Tibial artery (tissue), 4 donors: Measurements from ENCODE around the gene CEP68.

ENCODE experiments used
- DNase-seq, 2 donors: peaks; one replicate each; pipeline ENCODE4 v3.0.0-alpha.2; 2019
- H3K27ac ChIP-seq, 2 donors: fragments of 200-600 bp; sonication (generic) in 1 of 2; 1 replicate in 1 of 2; 2 replicates in 1 of 2; pipeline ENCODE4 v1.5.1; 2018 to 2019; ENCODE audit warnings: mild to moderate bottlenecking in 1 of 2
- H3K27me3 ChIP-seq, 2 donors: fragments of 200-600 bp; sonication (generic) in 1 of 2; one replicate each; pipeline versions ENCODE4 v1.5.1 to v1.6.0; 2016 to 2019
- H3K36me3 ChIP-seq, 3 donors: fragments of 200-600 bp; sonication (generic) in 2 of 3; one replicate each; pipeline ENCODE4 v1.5.1; 2016 to 2019; ENCODE audit warnings: mild to moderate bottlenecking in 2 of 3
- H3K4me1 ChIP-seq, 4 donors: fragments of 200-600 bp; sonication (generic) in 2 of 4; 1 replicate in 3 of 4; 2 replicates in 1 of 4; pipeline ENCODE4 v1.5.1; 2016 to 2019
- H3K4me3 ChIP-seq, 2 donors: fragments of 200-600 bp; sonication (generic) in 1 of 2; 1 replicate in 1 of 2; 2 replicates in 1 of 2; pipeline ENCODE4 v1.5.1; 2018 to 2019; ENCODE audit warnings: mild to moderate bottlenecking in 2 of 2
- H3K9me3 ChIP-seq, 3 donors: fragments of 200-600 bp; sonication (generic) in 1 of 3; one replicate each; pipeline ENCODE4 v1.5.1; 2016 to 2019
- intact Hi-C: fragments of 100-400 bp; cut with DNase I; formaldehyde crosslinking; loops from one replicate; pipeline ENCODE4 v1.15.0; 2023; ENCODE audit warnings: low total_unique reads
- TF ChIP-seq, protein P1 (sequence below), 2 experiments: fragments of 200-600 bp in 1 of 2; fragments of 450-650 bp in 1 of 2; IDR thresholded peaks; one replicate each; pipeline ENCODE4 v1.5.1; 2017 to 2019; ENCODE audit warnings: antibody characterized with exemption in 2 of 2, mild to moderate bottlenecking in 1 of 2, moderate library complexity in 1 of 2

Gene CEP68

DNA sequence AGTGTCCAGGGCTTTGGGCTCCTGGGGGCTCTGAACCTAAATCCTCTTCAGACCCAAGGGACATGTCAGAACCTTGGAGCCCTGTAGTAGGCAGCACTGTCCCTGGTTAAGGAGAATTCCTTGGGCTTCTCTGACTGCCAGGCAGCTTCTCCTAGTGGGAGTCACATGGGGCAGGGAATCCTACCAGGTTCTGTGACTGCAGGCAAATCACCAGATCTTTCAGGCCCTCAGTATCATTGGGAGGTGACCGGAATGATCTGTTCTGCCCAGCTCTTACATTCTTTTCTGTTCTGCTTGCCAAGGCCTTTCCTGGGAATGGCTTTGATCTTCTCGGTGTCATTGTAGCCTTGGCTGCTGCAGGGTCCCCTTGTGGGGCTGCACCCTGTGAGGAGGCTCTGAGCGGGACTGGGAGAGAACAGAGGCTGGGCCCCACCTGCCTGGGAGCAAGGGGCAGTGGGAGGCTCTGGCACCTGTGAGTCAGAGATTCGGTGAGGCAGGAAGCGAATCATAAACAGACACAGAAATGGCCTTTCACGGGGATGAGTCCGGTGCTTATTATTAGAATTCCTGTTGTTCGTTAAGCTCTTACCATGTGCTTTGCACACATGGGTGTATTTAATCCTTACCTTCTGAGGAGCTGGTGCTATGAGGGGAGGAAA lies 14.1 kb downstream of the CEP68 start:
- intact Hi-C loops = no loop called here
- H3K4me3 ChIP-seq = no peak overlapping the region
- H3K4me1 ChIP-seq = peaks cover 0 to 57% (median 42%) of the 10 kb centered on the region in 4 donors
- peak overlapping the region; percentile 25 to 26 for H3K27ac ChIP-seq
- H3K9me3 ChIP-seq = no peaks in the 10 kb centered on the region
- peaks cover 29 to 55% (median 50%) of the 10 kb centered on the region in 3 donors for H3K36me3 ChIP-seq
- TF ChIP-seq, protein P1, sequence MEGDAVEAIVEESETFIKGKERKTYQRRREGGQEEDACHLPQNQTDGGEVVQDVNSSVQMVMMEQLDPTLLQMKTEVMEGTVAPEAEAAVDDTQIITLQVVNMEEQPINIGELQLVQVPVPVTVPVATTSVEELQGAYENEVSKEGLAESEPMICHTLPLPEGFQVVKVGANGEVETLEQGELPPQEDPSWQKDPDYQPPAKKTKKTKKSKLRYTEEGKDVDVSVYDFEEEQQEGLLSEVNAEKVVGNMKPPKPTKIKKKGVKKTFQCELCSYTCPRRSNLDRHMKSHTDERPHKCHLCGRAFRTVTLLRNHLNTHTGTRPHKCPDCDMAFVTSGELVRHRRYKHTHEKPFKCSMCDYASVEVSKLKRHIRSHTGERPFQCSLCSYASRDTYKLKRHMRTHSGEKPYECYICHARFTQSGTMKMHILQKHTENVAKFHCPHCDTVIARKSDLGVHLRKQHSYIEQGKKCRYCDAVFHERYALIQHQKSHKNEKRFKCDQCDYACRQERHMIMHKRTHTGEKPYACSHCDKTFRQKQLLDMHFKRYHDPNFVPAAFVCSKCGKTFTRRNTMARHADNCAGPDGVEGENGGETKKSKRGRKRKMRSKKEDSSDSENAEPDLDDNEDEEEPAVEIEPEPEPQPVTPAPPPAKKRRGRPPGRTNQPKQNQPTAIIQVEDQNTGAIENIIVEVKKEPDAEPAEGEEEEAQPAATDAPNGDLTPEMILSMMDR (IDR thresholded peaks at IDR 0.05) = no peak
- H3K27me3 ChIP-seq = no peaks in the 10 kb centered on the region
- DNase-seq = no peak

DNA sequence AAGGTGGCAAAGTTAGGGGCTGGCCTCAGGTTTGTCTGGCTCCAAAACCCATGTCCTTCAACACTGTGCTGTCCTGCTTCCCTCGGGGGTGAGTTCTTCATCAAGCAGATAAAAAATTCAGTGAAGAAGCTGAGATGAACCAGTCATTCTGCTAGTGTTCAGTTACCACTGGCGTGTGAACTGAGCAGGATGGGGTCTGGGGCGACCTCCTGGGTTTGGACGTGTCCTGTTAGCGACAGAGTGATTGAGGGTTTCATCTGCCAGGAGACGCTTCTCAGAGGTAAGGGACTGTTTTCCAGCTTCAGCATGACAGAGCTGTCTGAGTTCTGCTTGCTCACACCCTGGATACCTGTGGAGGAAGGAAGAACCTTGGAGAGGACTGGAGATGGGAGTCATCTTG lies 14.6 kb downstream of the CEP68 start:
- peaks cover 0 to 59% (median 44%) of the 10 kb centered on the region in 4 donors for H3K4me1 ChIP-seq
- intact Hi-C loops = no loop called here
- H3K9me3 ChIP-seq = no peaks in the 10 kb centered on the region
- H3K27me3 ChIP-seq = no peaks in the 10 kb centered on the region
- TF ChIP-seq, protein P1 (IDR thresholded peaks at IDR 0.05) = no peak
- H3K4me3 ChIP-seq = no peak overlapping the region
- no peak overlapping the region for H3K27ac ChIP-seq
- DNase-seq = no peak
- peaks cover 29 to 55% (median 50%) of the 10 kb centered on the region in 3 donors for H3K36me3 ChIP-seq

DNA sequence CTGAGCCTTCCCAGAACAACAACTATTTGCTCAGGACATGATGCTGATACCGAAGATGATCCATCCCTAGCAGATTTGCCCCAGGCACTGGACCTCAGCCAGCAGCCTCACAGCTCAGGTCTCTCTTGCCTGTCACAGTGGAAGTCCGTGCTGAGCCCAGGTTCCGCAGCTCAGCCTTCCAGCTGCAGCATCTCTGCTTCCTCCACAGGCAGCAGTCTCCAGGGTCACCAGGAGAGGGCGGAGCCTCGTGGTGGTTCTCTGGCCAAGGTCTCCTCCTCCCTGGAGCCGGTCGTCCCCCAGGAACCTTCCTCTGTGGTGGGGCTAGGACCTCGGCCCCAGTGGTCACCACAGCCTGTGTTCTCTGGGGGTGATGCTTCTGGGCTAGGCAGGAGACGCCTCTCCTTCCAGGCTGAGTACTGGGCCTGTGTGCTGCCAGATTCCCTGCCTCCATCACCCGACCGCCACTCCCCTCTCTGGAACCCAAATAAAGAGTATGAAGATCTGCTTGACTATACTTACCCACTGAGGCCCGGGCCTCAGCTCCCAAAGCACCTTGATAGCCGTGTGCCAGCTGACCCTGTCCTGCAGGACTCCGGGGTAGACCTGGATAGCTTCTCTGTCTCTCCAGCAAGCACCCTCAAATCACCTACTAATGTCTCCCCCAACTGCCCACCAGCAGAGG lies 15.4 kb downstream of the CEP68 start:
- Histone ChIP-seq H3K9me3 (no peaks in the 10 kb centered on the region), H3K4me3 (no peak overlapping the region), H3K36me3 (peaks cover 29 to 55% (median 50%) of the 10 kb centered on the region in 3 donors), H3K27me3 (no peaks in the 10 kb centered on the region), H3K27ac (peak overlapping the region in 1 of 2 donors; percentile 2), H3K4me1 (peaks cover 0 to 67% (median 49%) of the 10 kb centered on the region in 4 donors)
- intact Hi-C loops = no loop called here
- DNase-seq = no peak
- TF ChIP-seq, protein P1 (IDR thresholded peaks at IDR 0.05) = no peak

DNA sequence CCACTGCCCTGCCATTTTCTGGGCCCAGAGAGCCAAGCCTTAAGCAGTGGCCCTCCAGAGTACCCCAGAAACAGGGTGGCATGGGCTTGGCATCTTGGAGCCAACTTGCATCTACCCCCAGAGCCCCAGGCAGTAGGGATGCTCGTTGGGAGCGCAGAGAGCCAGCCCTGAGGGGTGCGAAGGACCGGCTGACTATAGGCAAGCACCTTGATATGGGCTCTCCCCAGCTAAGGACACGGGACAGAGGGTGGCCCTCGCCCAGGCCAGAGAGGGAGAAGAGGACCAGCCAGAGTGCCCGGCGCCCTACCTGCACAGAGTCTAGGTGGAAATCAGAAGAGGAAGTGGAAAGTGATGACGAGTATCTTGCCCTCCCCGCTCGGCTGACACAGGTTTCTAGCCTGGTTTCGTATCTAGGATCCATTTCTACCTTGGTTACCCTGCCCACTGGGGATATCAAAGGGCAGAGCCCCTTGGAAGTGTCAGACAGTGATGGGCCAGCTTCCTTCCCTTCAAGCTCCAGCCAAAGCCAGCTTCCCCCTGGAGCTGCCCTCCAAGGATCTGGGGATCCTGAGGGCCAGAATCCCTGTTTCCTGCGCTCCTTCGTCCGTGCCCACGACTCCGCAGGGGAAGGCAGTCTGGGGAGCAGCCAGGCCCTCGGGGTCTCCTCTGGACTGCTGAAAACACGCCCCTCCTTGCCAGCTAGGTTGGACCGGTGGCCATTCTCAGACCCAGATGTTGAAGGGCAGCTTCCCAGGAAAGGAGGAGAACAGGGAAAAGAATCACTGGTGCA lies 16.2 kb downstream of the CEP68 start:
- Histone ChIP-seq H3K9me3 (no peaks in the 10 kb centered on the region), H3K4me3 (no peak overlapping the region), H3K27me3 (no peaks in the 10 kb centered on the region), H3K27ac (no peak overlapping the region), H3K36me3 (peaks cover 32 to 60% (median 55%) of the 10 kb centered on the region in 3 donors), H3K4me1 (peaks cover 0 to 66% (median 52%) of the 10 kb centered on the region in 4 donors)
- TF ChIP-seq, protein P1 (IDR thresholded peaks at IDR 0.05) = no peak
- intact Hi-C loops = no loop called here
- no peak for DNase-seq

DNA sequence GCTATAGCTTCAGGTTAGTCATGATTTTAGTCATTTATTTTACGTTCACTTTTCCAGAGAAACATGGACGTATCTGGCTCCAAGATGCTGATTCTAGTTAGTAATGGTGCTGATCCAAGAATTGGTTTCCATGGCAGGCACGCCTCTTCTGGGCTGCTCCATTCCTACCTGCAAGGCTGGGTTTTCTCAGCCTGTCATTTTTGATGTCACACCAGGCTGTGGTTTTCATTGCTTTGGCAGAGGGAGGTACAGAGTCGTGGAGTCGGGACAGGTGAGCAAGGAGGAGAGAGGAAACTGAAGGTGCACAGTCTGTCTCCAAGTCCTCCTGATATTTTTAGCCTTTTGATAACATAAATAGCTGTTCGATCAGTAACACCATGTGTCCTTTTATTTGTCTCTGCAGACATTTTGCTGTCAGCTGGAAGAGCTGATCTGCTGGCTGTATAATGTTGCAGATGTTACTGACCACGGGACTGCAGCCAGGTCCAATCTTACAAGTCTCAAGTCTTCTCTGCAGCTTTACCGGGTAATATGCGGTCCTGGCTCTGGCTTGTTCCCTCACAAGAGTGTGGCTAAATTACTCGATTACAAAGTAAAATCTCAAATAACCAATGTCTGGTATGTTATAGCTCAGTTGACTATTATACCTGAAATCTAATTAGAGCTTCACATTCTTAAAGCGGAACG lies 17.8 kb downstream of the CEP68 start:
- Histone ChIP-seq H3K4me3 (no peak overlapping the region), H3K4me1 (peaks cover 0 to 52% (median 39%) of the 10 kb centered on the region in 4 donors), H3K9me3 (no peaks in the 10 kb centered on the region), H3K27ac (no peak overlapping the region), H3K36me3 (peaks cover 37 to 74% (median 65%) of the 10 kb centered on the region in 3 donors), H3K27me3 (no peaks in the 10 kb centered on the region)
- no peak for DNase-seq
- intact Hi-C loops = no loop called here
- TF ChIP-seq, protein P1 (IDR thresholded peaks at IDR 0.05) = no peak
